ENCODE results near the gene CBX2.

DNA sequence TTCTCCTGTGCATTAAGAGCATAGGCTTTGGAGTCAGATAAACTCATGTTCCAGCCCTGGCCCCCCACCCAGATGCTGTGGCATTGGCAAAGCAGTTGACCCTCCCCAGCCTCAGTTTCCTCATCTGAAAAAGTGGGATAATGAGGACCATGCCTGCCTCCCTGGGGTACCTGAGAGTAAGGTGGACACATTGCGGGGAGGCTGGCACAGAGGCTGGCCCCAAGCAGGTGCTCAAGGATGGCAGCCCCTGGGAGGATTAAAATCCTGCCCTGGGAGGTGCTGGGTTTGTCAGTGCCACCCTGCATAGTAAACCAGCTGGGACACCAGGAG is 35.4 kb upstream of the CBX2 start:
- TF ChIP-seq CTCF (IDR thresholded peaks at IDR 0.05) (no peak), POLR2A (IDR thresholded peaks at IDR 0.05) (no peak)
